HG03025 (cell line): ENCODE data around the gene DNMT3A.

Experiments used
- ATAC-seq: cut with Tn5 transposase; IDR thresholded peaks from one replicate; pipeline ENCODE4 v1.9.1; 2021; ENCODE audit warnings: mild to moderate bottlenecking, moderate library complexity; ENCODE audit not compliant: unreplicated experiment, low FRiP score

The DNMT3A gene

GRCh38 chr2:25265001-25265400 is 76.7 kb downstream of the DNMT3A start:
- no peak for ATAC-seq

- no peak for ATAC-seq
Observed at GRCh38 chr2:25262288-25262687, 79.4 kb downstream of the DNMT3A start.

DNA sequence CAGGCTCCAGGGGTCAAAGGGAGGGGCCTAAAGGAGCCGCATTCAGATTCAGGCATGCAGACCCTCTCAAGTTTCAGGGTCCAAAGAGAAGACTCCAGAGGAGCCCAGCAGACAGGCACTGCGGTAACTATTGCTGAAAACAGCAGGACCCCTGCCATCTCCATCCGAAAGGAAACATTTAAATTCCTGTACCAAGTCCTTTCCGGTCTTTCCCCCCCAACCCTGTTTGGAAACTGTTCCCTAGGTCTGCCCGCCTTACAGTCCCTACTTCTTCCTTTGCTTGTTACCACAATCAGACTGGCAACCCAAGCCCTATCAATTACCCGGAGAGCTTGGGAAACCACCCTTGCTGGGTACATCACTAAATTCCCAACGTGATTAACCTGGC is 82.0 kb downstream of the DNMT3A start:
- ATAC-seq = no peak

GRCh38 chr2:25258847-25259736 is 82.6 kb downstream of the DNMT3A start:
- no peak for ATAC-seq

- no peak for ATAC-seq
Observed at GRCh38 chr2:25257931-25258846, 83.5 kb downstream of the DNMT3A start.

GRCh38 chr2:25257032-25257552 is 84.6 kb downstream of the DNMT3A start:
- no peak for ATAC-seq

DNA sequence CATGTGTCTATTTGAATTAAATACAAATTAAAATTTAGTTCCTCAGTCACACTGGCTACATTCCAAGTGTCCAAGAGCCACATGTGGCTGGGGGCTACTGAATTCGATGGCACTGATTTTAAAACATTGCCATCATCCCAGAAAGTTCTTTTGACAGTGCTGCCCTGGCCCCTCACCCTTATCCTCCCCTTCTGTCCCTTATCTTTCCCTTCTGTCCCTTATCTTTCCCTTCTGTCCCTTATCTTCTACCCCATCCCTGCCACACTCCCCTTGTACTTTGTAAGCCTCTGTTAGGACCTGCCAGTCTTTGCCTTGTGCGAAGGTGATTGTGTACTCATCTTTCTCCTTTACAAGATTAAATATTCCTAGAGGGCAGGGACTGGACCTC is 85.2 kb downstream of the DNMT3A start:
- ATAC-seq = no peak

DNA sequence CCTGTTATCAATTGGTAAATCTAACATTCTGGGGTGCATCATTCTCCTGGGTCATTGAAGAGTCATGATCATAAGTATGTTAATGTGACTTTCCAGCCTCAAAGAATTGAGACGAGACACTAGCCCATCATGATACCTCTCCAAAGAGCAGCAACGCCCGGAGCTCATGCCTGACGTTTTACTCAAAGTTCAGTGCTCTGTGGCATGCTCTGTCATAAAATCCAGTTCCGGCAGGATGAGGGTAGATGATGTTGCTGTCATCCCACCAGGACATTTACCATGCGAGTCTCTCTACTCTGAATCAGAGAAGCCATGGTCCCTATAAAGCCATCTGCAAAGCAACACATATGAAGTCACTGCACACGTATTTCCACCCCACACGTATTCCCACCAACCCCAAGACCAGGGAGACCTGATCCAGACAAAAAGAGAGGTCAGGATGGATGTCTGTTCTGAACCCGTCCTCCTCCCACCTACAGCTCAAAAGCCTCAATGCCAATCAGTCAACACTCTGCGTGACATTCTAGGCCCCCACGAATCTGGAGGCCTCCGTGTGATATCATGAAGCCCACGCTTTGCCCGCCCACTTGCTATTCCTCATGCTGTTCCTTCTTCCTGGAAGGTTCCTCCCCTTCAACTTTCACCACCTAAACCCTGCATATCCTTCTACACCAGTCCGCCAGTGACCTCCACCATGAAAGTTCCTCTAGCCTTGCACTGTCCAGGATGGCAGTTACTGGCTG is 85.8 kb downstream of the DNMT3A start:
- ATAC-seq = no peak

GRCh38 chr2:25254961-25255360 is 86.8 kb downstream of the DNMT3A start:
- no peak for ATAC-seq

GRCh38 chr2:25253153-25253626 is 88.5 kb downstream of the DNMT3A start:
- ATAC-seq = no peak

GRCh38 chr2:25252291-25253152 is 89.2 kb downstream of the DNMT3A start:
- no peak for ATAC-seq

DNA sequence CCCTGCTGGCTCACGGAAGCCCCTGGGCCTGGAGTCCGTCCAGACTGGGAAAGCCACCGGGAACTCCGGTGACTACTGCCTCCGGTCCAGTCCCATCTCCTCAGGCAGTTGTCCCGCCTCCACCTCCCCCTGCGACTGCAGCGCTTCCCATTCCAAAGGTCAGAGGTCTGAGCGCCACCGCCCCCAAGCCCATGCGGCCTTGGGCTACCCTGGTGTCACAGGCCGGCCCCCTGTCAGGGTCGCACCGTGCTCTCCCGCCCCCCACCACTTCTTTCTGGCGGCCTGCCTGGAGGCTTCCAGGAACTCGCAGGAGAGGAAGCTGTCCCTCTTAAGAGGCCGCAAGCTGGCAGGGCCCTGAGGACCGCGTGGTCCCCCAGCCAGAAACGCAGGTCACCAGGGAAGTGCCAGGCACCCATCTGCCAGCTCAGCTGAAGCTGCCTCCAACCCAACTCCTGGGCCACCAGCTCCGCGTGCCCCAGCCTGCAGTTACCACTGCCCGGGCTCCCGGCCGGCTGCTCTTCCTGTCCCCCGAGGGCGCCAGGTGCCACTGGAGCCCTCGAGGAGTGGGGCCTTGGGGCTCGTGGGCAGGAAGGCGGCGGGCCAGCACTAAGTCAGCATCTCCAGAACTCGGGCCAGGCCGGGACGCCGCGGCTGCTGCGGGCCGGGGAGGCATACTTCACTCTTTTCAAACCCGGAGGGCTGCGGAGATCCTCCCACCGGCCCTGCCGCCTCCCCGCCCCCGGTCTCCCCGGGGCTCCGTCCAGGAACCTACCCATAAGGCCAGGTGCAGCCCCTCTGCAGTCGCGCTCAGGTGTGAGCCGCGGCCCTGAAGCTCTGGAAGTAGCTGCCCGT is 90.1 kb downstream of the DNMT3A start:
- ATAC-seq = no peak

GRCh38 chr2:25251071-25251421 is 90.7 kb downstream of the DNMT3A start:
- no peak for ATAC-seq

GRCh38 chr2:25250331-25251070 is 91.2 kb downstream of the DNMT3A start:
- no peak for ATAC-seq

DNA sequence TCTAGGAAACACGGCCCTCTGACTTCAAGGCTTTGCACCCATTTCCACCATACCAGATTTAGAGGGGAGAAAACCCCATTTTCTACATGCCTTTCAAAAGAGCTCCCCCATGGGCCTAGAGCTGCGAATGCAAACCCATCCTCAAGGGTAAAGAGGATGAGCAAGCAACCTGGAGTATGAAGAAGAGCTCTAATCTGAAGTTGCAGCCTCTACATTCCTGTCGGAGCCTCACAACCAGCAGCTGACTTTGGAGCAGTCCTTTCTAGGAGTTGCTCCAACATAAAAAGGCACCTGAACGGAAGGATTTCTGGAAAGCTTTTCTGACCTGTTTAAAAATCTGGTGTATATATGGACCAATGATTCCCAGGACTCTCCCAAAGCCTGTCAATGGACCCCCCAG is 91.9 kb downstream of the DNMT3A start:
- no peak for ATAC-seq

GRCh38 chr2:25247792-25248512 is 93.8 kb downstream of the DNMT3A start:
- no peak for ATAC-seq

- ATAC-seq = no peak
Observed at GRCh38 chr2:25246558-25247290, 95.0 kb downstream of the DNMT3A start.
